Measurements from ENCODE around the gene GGTLC1. TPM values are rescaled to one million over a fixed set of nuclear protein-coding genes. Genes with fewer than 3 reads are reported as not detected.

GGTLC1 gene
- total RNA-seq, 2 donors from 2014 or later = not detected

DNA sequence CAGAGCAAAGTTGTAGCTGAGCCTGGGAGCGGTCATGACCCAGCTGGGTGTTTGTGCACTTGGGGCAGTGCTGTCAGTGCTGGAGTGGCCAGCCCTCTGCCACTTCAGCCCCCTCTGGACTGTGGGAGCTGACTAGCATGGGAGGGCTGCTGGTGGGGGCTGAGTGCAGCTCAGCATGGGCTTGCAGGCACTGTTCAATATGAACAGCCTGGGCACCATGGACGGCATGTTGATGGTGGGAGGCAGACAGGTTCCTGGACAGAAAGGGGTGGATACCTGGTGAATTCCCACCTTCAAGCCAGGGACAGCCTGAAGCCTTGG lies 50.5 kb downstream of the GGTLC1 start:
- no peaks in the 10 kb centered on the region for H3K36me3 Mint-ChIP-seq (ENCODE audit: low read depth)
- no peak overlapping the region for H3K4me3 Mint-ChIP-seq
- DNase-seq (no peak), ATAC-seq (no peak)
- no peak overlapping the region for H3K27ac Mint-ChIP-seq
- peaks cover 11% of the 10 kb centered on the region for H3K27me3 Mint-ChIP-seq
- H3K4me1 Mint-ChIP-seq = no peaks in the 10 kb centered on the region
- no peaks in the 10 kb centered on the region for H3K9me3 ChIP-seq (ENCODE audit: control insufficient read depth, low read length, poor library complexity, severe bottlenecking)

DNA sequence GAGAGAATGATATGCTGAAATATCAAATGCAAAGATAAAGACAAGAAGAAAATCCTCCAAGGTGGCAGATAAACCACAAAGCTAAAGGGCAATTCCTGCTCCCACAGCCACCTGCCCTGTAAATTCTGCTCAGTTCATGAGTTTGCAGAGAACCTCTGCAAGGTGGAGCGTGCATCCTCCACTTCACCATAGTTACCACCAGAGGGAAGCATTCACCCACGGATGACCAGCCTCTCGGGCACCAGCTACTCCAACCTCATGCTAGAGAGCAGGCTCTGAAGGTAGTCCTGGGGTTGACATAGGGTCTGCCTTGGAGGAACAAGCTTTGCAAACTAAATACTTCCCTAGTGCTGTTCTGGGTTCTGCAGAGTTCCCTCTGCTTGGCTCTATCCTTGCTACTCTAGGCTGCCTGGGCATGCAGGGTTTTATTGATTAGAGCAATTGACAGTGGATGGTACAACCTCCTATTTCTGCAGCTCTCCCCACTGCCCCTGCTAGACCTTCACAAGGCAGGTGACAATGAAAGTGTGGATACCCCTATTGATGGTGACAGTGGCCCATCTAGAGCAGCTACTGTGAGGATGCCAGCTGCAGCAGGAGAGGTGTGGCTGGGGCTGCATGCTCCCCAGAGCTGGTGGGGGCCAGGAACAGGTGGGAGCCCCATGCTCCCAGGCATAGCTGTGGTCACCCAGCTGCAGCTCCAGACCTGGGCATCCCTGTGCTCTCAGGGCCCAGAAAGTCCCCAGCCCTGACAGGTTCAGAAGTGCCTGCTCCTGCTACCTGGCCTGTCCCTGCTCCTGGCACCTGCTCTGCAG lies 51.1 kb downstream of the GGTLC1 start:
- Mint-ChIP-seq H3K27ac (no peak overlapping the region), H3K27me3 (peaks cover 11% of the 10 kb centered on the region), H3K36me3 (ENCODE audit: low read depth) (no peaks in the 10 kb centered on the region), H3K4me3 (no peak overlapping the region), H3K4me1 (no peaks in the 10 kb centered on the region)
- no peaks in the 10 kb centered on the region for H3K9me3 ChIP-seq (ENCODE audit: control insufficient read depth, low read length, poor library complexity, severe bottlenecking)
- peak; percentile 95 for ATAC-seq
- DNase-seq = peak in 2 of 3 donors; percentile 31 to 52

Other genes with a start within 250 kb of the GGTLC1 start
- gene CST1, start 237.8 kb downstream of the GGTLC1 start, total RNA-seq = not detected
- gene CST2, start 162.1 kb downstream of the GGTLC1 start, total RNA-seq = not detected
- gene CST5, start 109.0 kb downstream of the GGTLC1 start, total RNA-seq = not detected